HepG2 (cell line): ENCODE measurements around the gene COL25A1. TPM values are rescaled to one million over a fixed set of nuclear protein-coding genes. Genes with fewer than 3 reads are reported as not detected.

Experiments used
- ATAC-seq: fragments of 200-7000 bp; cut with Tn5 transposase; 3 replicates; pipeline ENCODE4 v1.9.1; 2020; ENCODE audit warnings: mild to moderate bottlenecking, moderate library complexity
- BruUV-seq: library from RNA; stranded (reverse); fragments of 400-500 nt; replicated peaks from 2 replicates; lab custom pipeline; 2021; lab: Mats Ljungman, UMichigan
- CTCF ChIA-PET: fragments of 300-600 bp; formaldehyde crosslinking; extraction: SDS; loops from one replicate; lab custom pipeline; 2021; ENCODE audit warnings: low total read pairs, inconsistent platforms, low intra/inter-chr PET ratio; lab: Yijun Ruan, JAX
- POLR2A ChIA-PET: fragments of 350-600 bp; sonication (Branson Sonifier 250); formaldehyde crosslinking; loops from one replicate; lab custom pipeline; 2020; ENCODE audit warnings: antibody characterized with exemption, inconsistent platforms; lab: Yijun Ruan, JAX
- DNase-seq: peaks from one replicate; pipeline ENCODE4 v3.0.0-alpha.2; 2015; ENCODE audit warnings: low spot score
- FAIRE-seq: peaks from 3 replicates; lab custom pipeline; 2011; peaks lifted over from hg19 to GRCh38; lab: Jason Lieb, UNC
- H2AFZ ChIP-seq: one replicate; pipeline ENCODE4 v1.6.1; 2011; ENCODE audit warnings: low read length, inconsistent platforms
- H3K27ac ChIP-seq: fragments of 300-600 bp; 3 replicates; pipeline ENCODE4 v1.8.0; 2011; ENCODE audit warnings: mixed run types, mild to moderate bottlenecking, mixed read lengths, low read length, inconsistent platforms; ENCODE audit not compliant: insufficient read depth; ENCODE audit errors: extremely low read length
- H3K27me3 ChIP-seq, 2 experiments: fragments of 200-600 bp in 1 of 2; 2 replicates in 1 of 2; 3 replicates in 1 of 2; pipeline versions ENCODE4 v1.6.0 to v1.8.0; 2011; ENCODE audit warnings: low read length in 2 of 2, mild to moderate bottlenecking in 2 of 2, moderate library complexity in 2 of 2, inconsistent platforms in 1 of 2; ENCODE audit not compliant: insufficient read depth in 2 of 2, control insufficient read depth in 1 of 2
- H3K36me3 ChIP-seq, 2 experiments: fragments of 200-600 bp in 1 of 2; replicated peaks in 1 of 2; 2 replicates in 1 of 2; 3 replicates in 1 of 2; pipeline versions ENCODE4 v1.5.1 to v1.8.0; 2011; ENCODE audit warnings: low read length in 2 of 2, inconsistent platforms in 1 of 2; ENCODE audit not compliant: insufficient read depth in 2 of 2, control insufficient read depth in 1 of 2
- H3K4me1 ChIP-seq: 2 replicates; pipeline ENCODE4 v1.5.1; 2012; ENCODE audit warnings: low read length, inconsistent platforms; ENCODE audit not compliant: insufficient read depth
- H3K4me2 ChIP-seq: 2 replicates; pipeline ENCODE4 v1.6.0; 2011; ENCODE audit warnings: low read depth, low read length, inconsistent platforms
- H3K4me3 ChIP-seq, 3 experiments: fragments of 200-600 bp in 1 of 3; sonication (generic), shearing (Covaris generic) in 1 of 3; replicated peaks in 1 of 3; 2 replicates each; pipeline ENCODE4 v1.5.1; 2011 to 2016; ENCODE audit warnings: low read length in 3 of 3, inconsistent platforms in 2 of 3, low read depth in 2 of 3, mild to moderate bottlenecking in 2 of 3, control low read depth in 1 of 3, mixed read lengths in 1 of 3; ENCODE audit not compliant: insufficient read depth in 1 of 3
- H3K79me2 ChIP-seq: one replicate; pipeline ENCODE4 v1.6.1; 2011; ENCODE audit warnings: low read length, inconsistent platforms; ENCODE audit not compliant: insufficient read depth
- H3K9ac ChIP-seq: 2 replicates; pipeline ENCODE4 v1.6.0; 2011; ENCODE audit warnings: mild to moderate bottlenecking, low read depth, low read length, inconsistent platforms; ENCODE audit not compliant: insufficient read depth
- H3K9me3 ChIP-seq: 2 replicates; pipeline ENCODE4 v1.5.1; 2012; ENCODE audit warnings: mild to moderate bottlenecking, low read length
- H4K20me1 ChIP-seq: 2 replicates; pipeline ENCODE4 v1.6.0; 2011; ENCODE audit warnings: inconsistent platforms, mild to moderate bottlenecking, low read length, moderate library complexity; ENCODE audit not compliant: insufficient read depth
- ELF4 ChIP-seq: sonication (generic); formaldehyde crosslinking; IDR thresholded peaks from 2 replicates; pipeline ENCODE4 v1.5.0; 2020; ENCODE audit warnings: missing genetic modification reagents, mild to moderate bottlenecking, moderate library complexity, borderline replicate concordance
- HINFP ChIP-seq: sonication (generic); formaldehyde crosslinking; IDR thresholded peaks from 2 replicates; pipeline ENCODE4 v1.4.0; 2020; ENCODE audit warnings: low read depth, mild to moderate bottlenecking, missing genetic modification reagents
- MNT ChIP-seq: fragments of 450-650 bp; IDR thresholded peaks from 2 replicates; pipeline ENCODE4 v1.6.1; 2016
- SNRNP70 ChIP-seq: fragments of 200-400 bp; formaldehyde crosslinking; IDR thresholded peaks from 2 replicates; pipeline ENCODE4 v1.6.1; 2017; ENCODE audit warnings: mild to moderate bottlenecking, low read depth, low read length, moderate library complexity
- STAT6 ChIP-seq: sonication (generic); formaldehyde crosslinking; IDR thresholded peaks from 2 replicates; pipeline ENCODE4 v1.4.0; 2020; ENCODE audit warnings: missing genetic modification reagents, mild to moderate bottlenecking, borderline replicate concordance
- TRAFD1 ChIP-seq: sonication (generic); formaldehyde crosslinking; IDR thresholded peaks from 2 replicates; pipeline ENCODE4 v1.5.1; 2020; ENCODE audit warnings: missing genetic modification reagents, mild to moderate bottlenecking, borderline replicate concordance
- ZC3H4 ChIP-seq: sonication (generic); formaldehyde crosslinking; IDR thresholded peaks from 2 replicates; pipeline ENCODE4 v1.4.0; 2020; ENCODE audit warnings: missing genetic modification reagents, borderline replicate concordance
- ZNF629 ChIP-seq: sonication (generic); formaldehyde crosslinking; conservative IDR thresholded peaks from 2 replicates; pipeline ENCODE4 v1.5.0; 2020; ENCODE audit warnings: missing genetic modification reagents
- ZNF709 ChIP-seq: sonication (generic); formaldehyde crosslinking; IDR thresholded peaks from 2 replicates; pipeline ENCODE4 v1.5.0; 2020; ENCODE audit warnings: mild to moderate bottlenecking, missing genetic modification reagents
- WGBS: methylation state at CpG from one replicate; pipeline ENCODE4 v1.1.6; 2017; ENCODE audit warnings: low lambda C conversion rate; 5-methylcytosine and 5-hydroxymethylcytosine counted together
- in situ Hi-C: cut with HindIII; loops from 2 replicates; pipeline ENCODE4 v1.10.0; 2017; ENCODE audit warnings: low pct_unique_long_range_greater_than_20kb; ENCODE audit not compliant: extremely low pct_ligation_motif_present
- intact Hi-C: fragments of 100-400 bp; cut with micrococcal nuclease; formaldehyde crosslinking; loops from one replicate; pipeline ENCODE4 v1.10.0; 2022; ENCODE audit not compliant: unreplicated experiment
- polyA plus RNA-seq, 8 experiments: library from polyadenylated mRNA; depleted of rRNA in 3 of 8; stranded (reverse) in 7 of 8; unstranded in 1 of 8; fragments of >200 nt; fragmentation: Illumina TruSeq in 4 of 8; extraction: Trizol in 4 of 8; gene quantifications; 2 replicates each; pipeline versions ENCODE4 v1.2.1 to v1.2.3, GENCODE V29; 2011 to 2016; ENCODE audit warnings: low read depth in 4 of 8, missing spikeins in 1 of 8, mixed read lengths in 1 of 8; ENCODE audit not compliant: insufficient read depth in 1 of 8
- total RNA-seq, 5 experiments: library from RNA; depleted of rRNA; stranded (reverse); fragments of >200 nt; fragmentation: Illumina TruSeq; extraction: Trizol; gene quantifications; 2 replicates each; pipeline ENCODE4 v1.2.3, GENCODE V29; 2016; ENCODE audit warnings: low read depth in 1 of 5

Gene COL25A1
- total and polyA plus RNA-seq, 2 of the 13 experiments (the other 11 are each of a cell fraction or from before 2014, with no cell fraction given) = not detected

- DNase-seq = no peak
- BruUV-seq = no TSS peak
- Histone ChIP-seq H3K27me3 (no peaks in the 10 kb centered on the region), H2AFZ (no peak overlapping the region), H3K4me1 (no peaks in the 10 kb centered on the region), H4K20me1 (no peaks in the 10 kb centered on the region), H3K9ac (no peak overlapping the region), H3K79me2 (no peaks in the 10 kb centered on the region), H3K4me3 (no peak overlapping the region), H3K36me3 (no peaks in the 10 kb centered on the region), H3K27ac (no peak overlapping the region), H3K9me3 (no peaks in the 10 kb centered on the region), H3K4me2 (no peak overlapping the region)
- intact Hi-C loops = no loop called here
- POLR2A ChIA-PET = no interaction called here
- FAIRE-seq = no peak
- 0% methylated on average over 1 of the region's 1 CpG for WGBS
- no peak for ATAC-seq
- TF ChIP-seq MNT (peak; percentile 95), SNRNP70 (no peak)
- CTCF ChIA-PET = no interaction called here
- in situ Hi-C loops = no loop called here
Measured at GRCh38 chr4:109119852-109120251, 182.6 kb downstream of the COL25A1 start.

- Histone ChIP-seq H4K20me1 (no peaks in the 10 kb centered on the region), H3K4me2 (no peak overlapping the region), H3K27ac (no peak overlapping the region), H3K79me2 (no peaks in the 10 kb centered on the region), H3K9ac (no peak overlapping the region), H3K27me3 (no peaks in the 10 kb centered on the region), H3K4me3 (no peak overlapping the region), H3K36me3 (no peaks in the 10 kb centered on the region), H3K4me1 (no peaks in the 10 kb centered on the region)
- in situ Hi-C loops = no loop called here
- 0% methylated on average over 2 of the region's 2 CpGs for WGBS
- ATAC-seq = no peak
- DNase-seq = no peak
- BruUV-seq = no TSS peak
- FAIRE-seq = no peak
- TF ChIP-seq TRAFD1 (CRISPR knock-in tag) = no peak
- TF ChIP-seq HINFP (CRISPR knock-in tag) = no peak
- TF ChIP-seq STAT6 (CRISPR knock-in tag) = no peak
- TF ChIP-seq ZC3H4 (CRISPR knock-in tag) = no peak
- TF ChIP-seq ZNF709 = no peak
- no peak for TF ChIP-seq ELF4 (CRISPR knock-in tag)
- TF ChIP-seq ZNF629 (CRISPR knock-in tag) = no peak
- TF ChIP-seq, all 625 proteins: peak for 0
- Histone ChIP-seq H2AFZ (no peak overlapping the region), H3K9me3 (no peaks in the 10 kb centered on the region)
- ChIA-PET POLR2A (no interaction called here), CTCF (no interaction called here)
- intact Hi-C loops = no loop called here
Measured at GRCh38 chr4:109118635-109119034, 183.8 kb downstream of the COL25A1 start.
